WTC11 (cell line): Measurements from ENCODE around the gene PLK2.

Experiments used
- ATF2 ChIP-seq: sonication (generic); formaldehyde crosslinking; IDR thresholded peaks from 2 replicates; pipeline ENCODE4 v1.8.1; 2022; ENCODE audit warnings: low read depth, missing genetic modification reagents, borderline replicate concordance
- CREB1 ChIP-seq: sonication (generic); formaldehyde crosslinking; IDR thresholded peaks from 2 replicates; pipeline ENCODE4 v1.8.0; 2023; ENCODE audit warnings: mild to moderate bottlenecking, missing genetic modification reagents
- ELF4 ChIP-seq: sonication (generic); formaldehyde crosslinking; IDR thresholded peaks from 2 replicates; pipeline ENCODE4 v1.8.1; 2022; ENCODE audit warnings: low read depth, mild to moderate bottlenecking, moderate library complexity, missing genetic modification reagents
- FOXP1 ChIP-seq: sonication (generic); formaldehyde crosslinking; IDR thresholded peaks from 2 replicates; pipeline ENCODE4 v1.8.0; 2022; ENCODE audit warnings: missing genetic modification reagents, mild to moderate bottlenecking, moderate library complexity, borderline replicate concordance
- MYBL2 ChIP-seq: sonication (generic); formaldehyde crosslinking; IDR thresholded peaks from 2 replicates; pipeline ENCODE4 v1.8.1; 2023; ENCODE audit warnings: mild to moderate bottlenecking, moderate library complexity, missing genetic modification reagents
- NFE2L1 ChIP-seq: sonication (generic); formaldehyde crosslinking; IDR thresholded peaks from 2 replicates; pipeline ENCODE4 v1.8.1; 2023; ENCODE audit warnings: missing genetic modification reagents
- SOX15 ChIP-seq: fragments of 250-450 bp; sonication (Bioruptor Pico); IDR thresholded peaks from 2 replicates; pipeline ENCODE4 v1.9.0; 2021; ENCODE audit warnings: mild to moderate bottlenecking
- TCF7 ChIP-seq: sonication (generic); formaldehyde crosslinking; IDR thresholded peaks from 2 replicates; pipeline ENCODE4 v1.8.0; 2022; ENCODE audit warnings: mild to moderate bottlenecking, low read depth, missing genetic modification reagents, moderate library complexity
- TP53 ChIP-seq: sonication (generic); formaldehyde crosslinking; IDR thresholded peaks from 2 replicates; pipeline ENCODE4 v1.8.1; 2023; ENCODE audit warnings: mild to moderate bottlenecking, missing genetic modification reagents
- ZNF138 ChIP-seq: sonication (generic); formaldehyde crosslinking; conservative IDR thresholded peaks from 2 replicates; pipeline ENCODE4 v1.8.1; 2022; ENCODE audit warnings: mild to moderate bottlenecking, moderate library complexity, missing genetic modification reagents
- TF ChIP-seq, protein P1 (sequence below): fragments of 200-600 bp; IDR thresholded peaks from 2 replicates; pipeline ENCODE4 v1.8.0; 2022; ENCODE audit warnings: antibody characterized with exemption

GRCh38 chr5:58452566-58453258 lies 7.2 kb downstream of the PLK2 start:
- TF ChIP-seq TP53, result no peak
- TF ChIP-seq, protein P1, sequence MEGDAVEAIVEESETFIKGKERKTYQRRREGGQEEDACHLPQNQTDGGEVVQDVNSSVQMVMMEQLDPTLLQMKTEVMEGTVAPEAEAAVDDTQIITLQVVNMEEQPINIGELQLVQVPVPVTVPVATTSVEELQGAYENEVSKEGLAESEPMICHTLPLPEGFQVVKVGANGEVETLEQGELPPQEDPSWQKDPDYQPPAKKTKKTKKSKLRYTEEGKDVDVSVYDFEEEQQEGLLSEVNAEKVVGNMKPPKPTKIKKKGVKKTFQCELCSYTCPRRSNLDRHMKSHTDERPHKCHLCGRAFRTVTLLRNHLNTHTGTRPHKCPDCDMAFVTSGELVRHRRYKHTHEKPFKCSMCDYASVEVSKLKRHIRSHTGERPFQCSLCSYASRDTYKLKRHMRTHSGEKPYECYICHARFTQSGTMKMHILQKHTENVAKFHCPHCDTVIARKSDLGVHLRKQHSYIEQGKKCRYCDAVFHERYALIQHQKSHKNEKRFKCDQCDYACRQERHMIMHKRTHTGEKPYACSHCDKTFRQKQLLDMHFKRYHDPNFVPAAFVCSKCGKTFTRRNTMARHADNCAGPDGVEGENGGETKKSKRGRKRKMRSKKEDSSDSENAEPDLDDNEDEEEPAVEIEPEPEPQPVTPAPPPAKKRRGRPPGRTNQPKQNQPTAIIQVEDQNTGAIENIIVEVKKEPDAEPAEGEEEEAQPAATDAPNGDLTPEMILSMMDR, result no peak
- no peak for TF ChIP-seq MYBL2 (CRISPR knock-in tag)
- no peak for TF ChIP-seq FOXP1 (CRISPR knock-in tag)
- no peak for TF ChIP-seq TCF7 (CRISPR knock-in tag)
- no peak for TF ChIP-seq ELF4 (CRISPR knock-in tag)
- TF ChIP-seq SOX15, result no peak
- TF ChIP-seq ATF2 (CRISPR knock-in tag), result no peak
- TF ChIP-seq NFE2L1 (CRISPR knock-in tag), result no peak
- TF ChIP-seq CREB1 (CRISPR knock-in tag), result no peak
- no peak for TF ChIP-seq ZNF138 (CRISPR knock-in tag)
